K562 (cell line): ENCODE data around the gene MTNR1B. TPM values are rescaled to one million over a fixed set of nuclear protein-coding genes. Genes with fewer than 3 reads are reported as not detected.

ENCODE experiments used
- ATAC-seq: fragments of 200-7000 bp; cut with Tn5 transposase; 3 replicates; pipeline ENCODE4 v1.9.1; 2020; ENCODE audit warnings: moderate library complexity
- BruUV-seq: library from RNA; stranded (reverse); fragments of 400-500 nt; replicated peaks from 2 replicates; lab custom pipeline; 2021; lab: Mats Ljungman, UMichigan
- CTCF ChIA-PET: fragments of 300-600 bp; formaldehyde crosslinking; extraction: SDS; loops from one replicate; lab custom pipeline; 2021; ENCODE audit warnings: low intra/inter-chr PET ratio; lab: Yijun Ruan, JAX
- POLR2A ChIA-PET: fragments of 300-600, 350-650 bp; sonication (Branson Sonifier 250); formaldehyde crosslinking; extraction: SDS; loops from one replicate; lab custom pipeline; 2021; ENCODE audit warnings: antibody characterized with exemption, inconsistent platforms; lab: Yijun Ruan, JAX
- DNase-seq, 4 experiments: peaks; one replicate each; pipeline versions ENCODE4 v3.0.0 to v3.0.0-alpha.2; 2011 to 2018; ENCODE audit warnings: low spot score in 3 of 4, mixed read lengths in 3 of 4; ENCODE audit errors: extremely low read depth in 1 of 4
- FAIRE-seq: peaks from 2 replicates; lab custom pipeline; 2011; peaks lifted over from hg19 to GRCh38; lab: Jason Lieb, UNC
- H2AFZ ChIP-seq: 2 replicates; pipeline ENCODE4 v1.6.0; 2011; ENCODE audit warnings: low read depth, low read length, control low read depth, inconsistent platforms
- H3K27ac ChIP-seq: fragments of 200-600 bp; 3 replicates; pipeline ENCODE4 v1.8.0; 2011; ENCODE audit warnings: low read depth, mild to moderate bottlenecking, control low read depth, inconsistent platforms, low read length, moderate library complexity, mixed read lengths; ENCODE audit errors: extremely low read depth
- H3K27me3 ChIP-seq, 2 experiments: fragments of 300-600 bp in 1 of 2; 2 replicates in 1 of 2; 3 replicates in 1 of 2; pipeline versions ENCODE4 v1.6.0 to v1.8.0; 2011; ENCODE audit warnings: inconsistent platforms in 2 of 2, low read length in 2 of 2, mild to moderate bottlenecking in 1 of 2, mixed read lengths in 1 of 2, moderate library complexity in 1 of 2; ENCODE audit not compliant: control insufficient read depth in 2 of 2, insufficient read depth in 2 of 2
- H3K36me3 ChIP-seq: fragments of 300-600 bp; 3 replicates; pipeline ENCODE4 v1.8.0; 2011; ENCODE audit warnings: mild to moderate bottlenecking, low read length, inconsistent platforms; ENCODE audit not compliant: control insufficient read depth, insufficient read depth
- H3K4me1 ChIP-seq, 2 experiments: fragments of 200-600 bp in 1 of 2; replicated peaks in 1 of 2; 2 replicates in 1 of 2; 3 replicates in 1 of 2; pipeline versions ENCODE4 v1.5.1 to v1.8.0; 2011; ENCODE audit warnings: inconsistent platforms in 2 of 2, low read length in 2 of 2, mild to moderate bottlenecking in 1 of 2, mixed read lengths in 1 of 2, moderate library complexity in 1 of 2; ENCODE audit not compliant: control insufficient read depth in 2 of 2, insufficient read depth in 2 of 2
- H3K4me2 ChIP-seq: 2 replicates; pipeline ENCODE4 v1.6.1; 2011; ENCODE audit warnings: low read length, control low read depth, inconsistent platforms, mixed read lengths; ENCODE audit not compliant: insufficient read depth
- H3K4me3 ChIP-seq: fragments of 200-600 bp; sonication (generic), shearing (Covaris generic); 2 replicates; pipeline ENCODE4 v1.5.1; 2016; ENCODE audit warnings: control low read depth, inconsistent platforms
- H3K79me2 ChIP-seq: fragments of 200-600 bp; 3 replicates; pipeline ENCODE4 v1.8.0; 2011; ENCODE audit warnings: low read length, inconsistent platforms; ENCODE audit not compliant: control insufficient read depth, insufficient read depth
- H3K9ac ChIP-seq, 2 experiments: 2 replicates each; pipeline versions ENCODE4 v1.6.0 to v1.6.1; 2011; ENCODE audit warnings: low read depth in 2 of 2, low read length in 2 of 2, control low read depth in 1 of 2, inconsistent platforms in 1 of 2, mild to moderate bottlenecking in 1 of 2, mixed read lengths in 1 of 2; ENCODE audit not compliant: insufficient read depth in 1 of 2
- H3K9me1 ChIP-seq: one replicate; pipeline ENCODE4 v1.6.0; 2011; ENCODE audit warnings: inconsistent platforms, mild to moderate bottlenecking, low read length, moderate library complexity; ENCODE audit not compliant: control insufficient read depth, insufficient read depth
- H3K9me3 ChIP-seq: replicated peaks from 2 replicates; pipeline ENCODE4 v1.5.1; 2011; ENCODE audit warnings: low read depth, low read length, inconsistent platforms; ENCODE audit not compliant: control insufficient read depth, insufficient read depth
- H4K20me1 ChIP-seq: replicated peaks from 2 replicates; pipeline ENCODE4 v1.6.1; 2011; ENCODE audit warnings: low read length, inconsistent platforms, mixed read lengths; ENCODE audit not compliant: control insufficient read depth, insufficient read depth
- BRF1 ChIP-seq: IDR thresholded peaks from 3 replicates; pipeline ENCODE4 v1.6.1; 2011; ENCODE audit warnings: borderline replicate concordance, mild to moderate bottlenecking; ENCODE audit not compliant: insufficient read length; ENCODE audit errors: extremely low read depth
- NEUROD1 ChIP-seq: fragments of 150-350 bp; IDR thresholded peaks from 2 replicates; pipeline ENCODE4 v1.6.1; 2014; ENCODE audit warnings: borderline replicate concordance, low read length, low read depth; ENCODE audit not compliant: partially characterized antibody
- PCBP2 ChIP-seq: fragments of 200-400 bp; formaldehyde crosslinking; IDR thresholded peaks from 2 replicates; pipeline ENCODE4 v1.6.1; 2018; ENCODE audit warnings: low read length, low read depth, mild to moderate bottlenecking, moderate library complexity; ENCODE audit not compliant: poor library complexity, severe bottlenecking
- POLR2B ChIP-seq: fragments of 450-650 bp; IDR thresholded peaks from 2 replicates; pipeline ENCODE4 v1.6.1; 2018; ENCODE audit warnings: low read depth; ENCODE audit not compliant: partially characterized antibody
- TSC22D4 ChIP-seq: fragments of 450-650 bp; IDR thresholded peaks from 2 replicates; pipeline ENCODE4 v1.6.1; 2016; ENCODE audit warnings: missing genetic modification characterization, missing biosample characterization, control low read depth
- WGBS: fragments of 100-300 bp; shearing (Covaris generic); methylation state at CpG from one replicate; pipeline ENCODE4 v1.1.6; 2016; ENCODE audit warnings: low coverage, mixed read lengths; ENCODE audit not compliant: insufficient coverage; ENCODE audit errors: missing lambda C conversion rate; 5-methylcytosine and 5-hydroxymethylcytosine counted together
- in situ Hi-C: fragments of 300-500 bp; cut with MboI; formaldehyde crosslinking; loops from 4 replicates; pipeline ENCODE4 v1.15.0; 2018; ENCODE audit warnings: inconsistent platforms, mixed read lengths
- intact Hi-C: fragments of 100-400 bp; cut with micrococcal nuclease; formaldehyde crosslinking; loops from 2 replicates; pipeline ENCODE4 v1.14.2; 2022
- polyA plus RNA-seq, 8 experiments: library from polyadenylated mRNA; depleted of rRNA in 4 of 8; stranded (reverse) in 5 of 8; unstranded in 3 of 8; fragments of >200 nt; fragmentation: Nextera tagmentation in 2 of 8; fragmentation: Illumina TruSeq in 1 of 8; extraction: Ambion mirVana in 2 of 8; extraction: Trizol in 1 of 8; gene quantifications; 2 replicates each; pipeline versions ENCODE4 v1.2.1 to v1.2.3, GENCODE V29; 2011 to 2014; ENCODE audit warnings: inconsistent platforms in 1 of 8, missing spikeins in 1 of 8
- total RNA-seq, 7 experiments: library from RNA; depleted of rRNA in 6 of 7; stranded (reverse); fragments of >200 nt in 6 of 7; fragmentation: Illumina TruSeq in 2 of 7; extraction: Trizol in 2 of 7; gene quantifications; 2 replicates each; pipeline versions ENCODE4 v1.2.1 to v1.2.3, GENCODE V29; 2011 to 2021; ENCODE audit warnings: low replicate concordance in 1 of 7
- TF ChIP-seq, protein P1 (sequence below): fragments of 450-650 bp; IDR thresholded peaks from 2 replicates; pipeline ENCODE4 v1.6.1; 2016; ENCODE audit warnings: missing biosample characterization, missing genetic modification characterization
- TF ChIP-seq, protein P2 (sequence below): fragments of 450-650 bp; formaldehyde crosslinking; IDR thresholded peaks from 2 replicates; pipeline ENCODE4 v1.4.0; 2020; ENCODE audit warnings: mild to moderate bottlenecking
- TF ChIP-seq, protein P3 (sequence below): fragments of 450-650 bp; IDR thresholded peaks from 2 replicates; pipeline ENCODE4 v1.6.1; 2016; ENCODE audit warnings: low read depth

The MTNR1B gene
- total and polyA plus RNA-seq, 9 of the 15 experiments (the other 6 are each of a cell fraction or from before 2014, with no cell fraction given), result not detected

DNA sequence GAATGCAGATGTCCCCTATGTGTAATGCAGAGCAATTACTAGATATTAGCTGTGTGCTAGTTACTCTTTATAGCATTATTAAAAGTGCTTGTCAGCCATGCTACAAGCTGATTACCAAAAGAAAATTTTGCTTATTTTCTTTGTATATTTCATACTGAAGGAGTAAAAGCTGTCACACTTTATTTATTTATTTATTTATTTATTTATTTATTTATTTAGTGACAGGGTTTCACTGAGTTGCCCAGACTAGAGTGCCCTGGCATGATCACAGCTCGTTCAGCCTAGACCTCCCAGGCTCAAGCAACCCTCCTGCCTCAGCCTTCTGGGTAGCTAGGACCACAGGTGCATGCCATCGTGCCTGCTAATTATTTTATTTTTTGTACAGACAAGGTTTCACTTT is 4.3 kb upstream of the MTNR1B start:
- no peak overlapping the region for H2AFZ ChIP-seq
- no peak for DNase-seq
- no peak overlapping the region for H3K9ac ChIP-seq
- no peak overlapping the region for H3K27ac ChIP-seq
- H3K4me1 ChIP-seq, result peaks cover 0 to 4% of the 10 kb centered on the region in 2 experiments; a peak in 1 of 5 replicates
- FAIRE-seq, result no peak
- CTCF ChIA-PET, result no interaction called here
- H3K9me1 ChIP-seq, result no peaks in the 10 kb centered on the region
- 0% methylated on average over 2 of the region's 2 CpGs for WGBS
- no peaks in the 10 kb centered on the region for H3K9me3 ChIP-seq
- ATAC-seq, result no peak
- H3K79me2 ChIP-seq, result no peaks in the 10 kb centered on the region
- no peak overlapping the region for H3K4me2 ChIP-seq
- no peaks in the 10 kb centered on the region for H3K36me3 ChIP-seq
- no TSS peak for BruUV-seq
- intact Hi-C loops (no loop called here), in situ Hi-C loops (no loop called here)
- TF ChIP-seq TSC22D4 (tag) (no peak), NEUROD1 (no peak), POLR2B (no peak), BRF1 (no peak), PCBP2 (no peak)
- TF ChIP-seq, protein P1, sequence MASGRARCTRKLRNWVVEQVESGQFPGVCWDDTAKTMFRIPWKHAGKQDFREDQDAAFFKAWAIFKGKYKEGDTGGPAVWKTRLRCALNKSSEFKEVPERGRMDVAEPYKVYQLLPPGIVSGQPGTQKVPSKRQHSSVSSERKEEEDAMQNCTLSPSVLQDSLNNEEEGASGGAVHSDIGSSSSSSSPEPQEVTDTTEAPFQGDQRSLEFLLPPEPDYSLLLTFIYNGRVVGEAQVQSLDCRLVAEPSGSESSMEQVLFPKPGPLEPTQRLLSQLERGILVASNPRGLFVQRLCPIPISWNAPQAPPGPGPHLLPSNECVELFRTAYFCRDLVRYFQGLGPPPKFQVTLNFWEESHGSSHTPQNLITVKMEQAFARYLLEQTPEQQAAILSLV (tag), result no peak
- TF ChIP-seq, protein P2, sequence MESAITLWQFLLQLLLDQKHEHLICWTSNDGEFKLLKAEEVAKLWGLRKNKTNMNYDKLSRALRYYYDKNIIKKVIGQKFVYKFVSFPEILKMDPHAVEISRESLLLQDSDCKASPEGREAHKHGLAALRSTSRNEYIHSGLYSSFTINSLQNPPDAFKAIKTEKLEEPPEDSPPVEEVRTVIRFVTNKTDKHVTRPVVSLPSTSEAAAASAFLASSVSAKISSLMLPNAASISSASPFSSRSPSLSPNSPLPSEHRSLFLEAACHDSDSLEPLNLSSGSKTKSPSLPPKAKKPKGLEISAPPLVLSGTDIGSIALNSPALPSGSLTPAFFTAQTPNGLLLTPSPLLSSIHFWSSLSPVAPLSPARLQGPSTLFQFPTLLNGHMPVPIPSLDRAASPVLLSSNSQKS (CRISPR knock-in tag), result no peak
- TF ChIP-seq, protein P3, sequence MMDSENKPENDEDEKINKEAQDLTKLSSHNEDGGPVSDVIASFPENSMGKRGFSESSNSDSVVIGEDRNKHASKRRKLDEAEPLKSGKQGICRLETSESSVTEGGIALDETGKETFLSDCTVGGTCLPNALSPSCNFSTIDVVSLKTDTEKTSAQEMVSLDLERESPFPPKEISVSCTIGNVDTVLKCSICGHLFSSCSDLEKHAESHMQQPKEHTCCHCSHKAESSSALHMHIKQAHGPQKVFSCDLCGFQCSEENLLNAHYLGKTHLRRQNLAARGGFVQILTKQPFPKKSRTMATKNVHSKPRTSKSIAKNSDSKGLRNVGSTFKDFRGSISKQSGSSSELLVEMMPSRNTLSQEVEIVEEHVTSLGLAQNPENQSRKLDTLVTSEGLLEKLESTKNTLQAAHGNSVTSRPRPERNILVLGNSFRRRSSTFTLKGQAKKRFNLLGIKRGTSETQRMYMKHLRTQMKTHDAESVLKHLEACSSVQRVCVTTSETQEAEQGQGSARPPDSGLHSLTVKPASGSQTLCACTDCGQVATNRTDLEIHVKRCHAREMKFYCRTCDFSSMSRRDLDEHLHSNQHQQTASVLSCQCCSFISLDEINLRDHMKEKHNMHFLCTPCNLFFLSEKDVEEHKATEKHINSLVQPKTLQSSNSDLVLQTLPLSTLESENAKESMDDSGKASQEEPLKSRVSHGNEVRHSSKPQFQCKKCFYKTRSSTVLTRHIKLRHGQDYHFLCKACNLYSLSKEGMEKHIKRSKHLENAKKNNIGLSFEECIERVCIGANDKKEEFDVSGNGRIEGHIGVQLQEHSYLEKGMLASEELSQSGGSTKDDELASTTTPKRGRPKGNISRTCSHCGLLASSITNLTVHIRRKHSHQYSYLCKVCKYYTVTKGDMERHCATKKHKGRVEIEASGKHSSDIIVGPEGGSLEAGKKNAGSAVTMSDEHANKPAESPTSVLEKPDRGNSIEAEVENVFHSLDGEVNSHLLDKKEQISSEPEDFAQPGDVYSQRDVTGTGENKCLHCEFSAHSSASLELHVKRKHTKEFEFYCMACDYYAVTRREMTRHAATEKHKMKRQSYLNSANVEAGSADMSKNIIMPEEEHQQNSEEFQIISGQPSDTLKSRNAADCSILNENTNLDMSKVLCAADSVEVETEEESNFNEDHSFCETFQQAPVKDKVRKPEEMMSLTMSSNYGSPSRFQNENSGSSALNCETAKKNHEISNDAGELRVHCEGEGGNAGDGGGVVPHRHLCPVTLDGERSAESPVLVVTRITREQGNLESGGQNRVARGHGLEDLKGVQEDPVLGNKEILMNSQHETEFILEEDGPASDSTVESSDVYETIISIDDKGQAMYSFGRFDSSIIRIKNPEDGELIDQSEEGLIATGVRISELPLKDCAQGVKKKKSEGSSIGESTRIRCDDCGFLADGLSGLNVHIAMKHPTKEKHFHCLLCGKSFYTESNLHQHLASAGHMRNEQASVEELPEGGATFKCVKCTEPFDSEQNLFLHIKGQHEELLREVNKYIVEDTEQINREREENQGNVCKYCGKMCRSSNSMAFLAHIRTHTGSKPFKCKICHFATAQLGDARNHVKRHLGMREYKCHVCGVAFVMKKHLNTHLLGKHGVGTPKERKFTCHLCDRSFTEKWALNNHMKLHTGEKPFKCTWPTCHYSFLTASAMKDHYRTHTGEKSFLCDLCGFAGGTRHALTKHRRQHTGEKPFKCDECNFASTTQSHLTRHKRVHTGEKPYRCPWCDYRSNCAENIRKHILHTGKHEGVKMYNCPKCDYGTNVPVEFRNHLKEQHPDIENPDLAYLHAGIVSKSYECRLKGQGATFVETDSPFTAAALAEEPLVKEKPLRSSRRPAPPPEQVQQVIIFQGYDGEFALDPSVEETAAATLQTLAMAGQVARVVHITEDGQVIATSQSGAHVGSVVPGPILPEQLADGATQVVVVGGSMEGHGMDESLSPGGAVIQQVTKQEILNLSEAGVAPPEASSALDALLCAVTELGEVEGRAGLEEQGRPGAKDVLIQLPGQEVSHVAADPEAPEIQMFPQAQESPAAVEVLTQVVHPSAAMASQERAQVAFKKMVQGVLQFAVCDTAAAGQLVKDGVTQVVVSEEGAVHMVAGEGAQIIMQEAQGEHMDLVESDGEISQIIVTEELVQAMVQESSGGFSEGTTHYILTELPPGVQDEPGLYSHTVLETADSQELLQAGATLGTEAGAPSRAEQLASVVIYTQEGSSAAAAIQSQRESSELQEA, result no peak
- no peaks in the 10 kb centered on the region for H4K20me1 ChIP-seq
- peaks cover 0 to 12% of the 10 kb centered on the region in 2 experiments; a peak in 2 of 5 replicates for H3K27me3 ChIP-seq
- POLR2A ChIA-PET, result interaction anchor here (0.6 to 0.9 kb wide), 2 partner anchors 45 to 109 kb away, joined by 3 to 4 read pairs; no protein-coding TSS in a partner anchor
- no peak overlapping the region for H3K4me3 ChIP-seq
